Colonic mucosa (tissue), 4 donors: ENCODE data around the gene CPVL. TPM values are rescaled to one million over a fixed set of nuclear protein-coding genes. Genes with fewer than 3 reads are reported as not detected.

Experiments used
- DNase-seq: peaks from one replicate; pipeline ENCODE4 v3.0.0-alpha.2; 2020
- H3K27ac ChIP-seq: fragments of 200-600 bp; one replicate; pipeline ENCODE4 v1.8.0; 2021
- H3K27me3 ChIP-seq: fragments of 200-600 bp; one replicate; pipeline ENCODE4 v1.8.0; 2021
- H3K36me3 ChIP-seq: fragments of 200-600 bp; one replicate; pipeline ENCODE4 v1.8.0; 2021
- H3K4me1 ChIP-seq: fragments of 200-600 bp; one replicate; pipeline ENCODE4 v1.8.0; 2021; ENCODE audit warnings: mild to moderate bottlenecking
- H3K4me3 ChIP-seq: fragments of 200-600 bp; one replicate; pipeline ENCODE4 v1.8.0; 2021
- H3K9ac ChIP-seq, 2 donors: one replicate each; pipeline ENCODE4 v1.7.0; 2013; ENCODE audit warnings: control low read depth in 2 of 2, low read depth in 2 of 2, low read length in 2 of 2
- H3K9me3 ChIP-seq: fragments of 200-600 bp; one replicate; pipeline ENCODE4 v1.8.0; 2021
- CTCF ChIP-seq: fragments of 200-600 bp; IDR thresholded peaks from one replicate; pipeline ENCODE4 v1.8.0; 2022; ENCODE audit warnings: antibody characterized with exemption, mild to moderate bottlenecking
- intact Hi-C: fragments of 100-400 bp; cut with DNase I; formaldehyde crosslinking; loops from one replicate; pipeline ENCODE4 v1.14.1; 2022
- total RNA-seq, 2 donors: library from RNA; stranded (reverse); fragmentation: NEBNext Ultra II Directional in 1 of 2; extraction: Animal tissue kit (Norgen Biotek cat#: 25700) in 1 of 2; gene quantifications; one replicate each; pipeline ENCODE4 v1.2.1, GENCODE V29; 2021
- donor health status: healthy.
- donor health status: DM: no; HTN: no; CAD: no.
- donor health status: DM: no; HTN: no; CAD: no.

Gene CPVL
- total RNA-seq, 2 donors from 2014 or later: 4.9 to 17.0 TPM

- Histone ChIP-seq H3K9ac (no peak overlapping the region), H3K36me3 (no peaks in the 10 kb centered on the region), H3K27ac (no peak overlapping the region), H3K4me1 (peaks cover 6% of the 10 kb centered on the region), H3K4me3 (no peak overlapping the region), H3K27me3 (no peaks in the 10 kb centered on the region), H3K9me3 (no peaks in the 10 kb centered on the region)
- intact Hi-C loops: no loop called here
- no peak for DNase-seq
- TF ChIP-seq CTCF: no peak
These were observed 102.8 kb downstream of the CPVL start for GRCh38 chr7:29043576-29043975.

- no peak for TF ChIP-seq CTCF
- Histone ChIP-seq H3K4me1 (peaks cover 6% of the 10 kb centered on the region), H3K4me3 (no peak overlapping the region), H3K27me3 (no peaks in the 10 kb centered on the region), H3K36me3 (no peaks in the 10 kb centered on the region), H3K27ac (no peak overlapping the region), H3K9ac (no peak overlapping the region), H3K9me3 (no peaks in the 10 kb centered on the region)
- intact Hi-C loops: no loop called here
- DNase-seq: peak; percentile 62
These were observed 103.5 kb downstream of the CPVL start for GRCh38 chr7:29042824-29043231.

GRCh38 chr7:29041991-29042390 lies 104.3 kb downstream of the CPVL start:
- Histone ChIP-seq H3K4me3 (no peak overlapping the region), H3K9ac (no peak overlapping the region), H3K36me3 (no peaks in the 10 kb centered on the region), H3K27ac (no peak overlapping the region), H3K27me3 (no peaks in the 10 kb centered on the region), H3K4me1 (peaks cover 6% of the 10 kb centered on the region), H3K9me3 (no peaks in the 10 kb centered on the region)
- intact Hi-C loops: no loop called here
- no peak for DNase-seq
- no peak for TF ChIP-seq CTCF

GRCh38 chr7:29040579-29040925 lies 105.8 kb downstream of the CPVL start:
- DNase-seq: no peak
- H3K4me1 ChIP-seq: peaks cover 6% of the 10 kb centered on the region
- intact Hi-C loops: no loop called here

GRCh38 chr7:29039821-29040578 lies 106.3 kb downstream of the CPVL start:
- Histone ChIP-seq H3K27me3 (no peaks in the 10 kb centered on the region), H3K9ac (no peak overlapping the region), H3K4me1 (peaks cover 5% of the 10 kb centered on the region), H3K9me3 (no peaks in the 10 kb centered on the region), H3K27ac (no peak overlapping the region), H3K36me3 (no peaks in the 10 kb centered on the region), H3K4me3 (no peak overlapping the region)
- DNase-seq: no peak
- intact Hi-C loops: no loop called here
- TF ChIP-seq CTCF: no peak

More at GRCh38 chr7:29040579-29040925, 105.8 kb downstream of the CPVL start:
- no peaks in the 10 kb centered on the region for H3K9me3 ChIP-seq
- TF ChIP-seq CTCF: no peak
- H3K36me3 ChIP-seq: no peaks in the 10 kb centered on the region
- H3K27me3 ChIP-seq: no peaks in the 10 kb centered on the region
- H3K4me3 ChIP-seq: no peak overlapping the region
- H3K27ac ChIP-seq: no peak overlapping the region
- no peak overlapping the region for H3K9ac ChIP-seq
